ENCODE results near the gene TNPO2. TPM values are rescaled to one million over a fixed set of nuclear protein-coding genes. Genes with fewer than 3 reads are reported as not detected.

Gene TNPO2
- total RNA-seq, 1 experiment from 2014 or later, result 89.5 TPM

DNA sequence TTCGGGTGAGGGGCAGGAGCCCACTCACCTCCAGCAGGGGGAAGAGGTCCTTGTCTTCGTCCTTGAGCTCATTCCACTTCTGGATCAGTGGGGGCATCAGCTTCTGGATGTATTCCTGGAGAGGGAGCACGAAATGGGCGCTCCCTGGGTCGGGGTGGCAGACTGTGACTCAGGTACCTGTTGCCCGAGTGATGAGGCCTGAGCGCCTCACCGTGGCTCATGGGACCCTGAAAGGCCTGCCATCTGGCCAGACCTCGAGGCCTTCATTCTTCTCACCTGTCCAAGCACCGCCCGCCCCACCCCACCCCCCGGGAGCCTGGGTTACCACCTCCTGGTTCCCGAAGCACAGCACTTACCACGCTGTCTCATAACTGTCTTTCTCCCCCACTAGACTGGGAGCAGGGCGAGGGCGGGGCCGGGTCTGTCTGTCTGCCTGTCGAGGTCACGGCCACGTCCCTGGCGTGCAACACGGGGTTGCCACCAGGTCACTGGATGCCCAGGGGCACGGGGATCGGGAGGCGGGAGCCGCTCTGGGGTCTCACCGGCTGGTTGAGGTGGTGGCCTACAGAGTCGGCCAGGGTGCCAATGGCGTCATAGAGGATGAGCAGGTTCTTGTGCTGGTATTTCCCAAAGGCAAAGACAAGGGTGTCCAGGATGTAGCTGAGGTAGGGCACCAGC is 17.9 kb downstream of the TNPO2 start:
- Mint-ChIP-seq H3K9me3 (ENCODE audit: unreplicated experiment) (no peaks in the 10 kb centered on the region), H3K4me1 (ENCODE audit: insufficient read depth, unreplicated experiment) (no peaks in the 10 kb centered on the region), H3K27me3 (ENCODE audit: insufficient read depth, unreplicated experiment) (no peaks in the 10 kb centered on the region), H3K27ac (ENCODE audit: low read depth, unreplicated experiment) (no peak overlapping the region), H3K4me3 (ENCODE audit: unreplicated experiment) (no peak overlapping the region), H3K36me3 (ENCODE audit: insufficient read depth, unreplicated experiment) (peaks cover 95% of the 10 kb centered on the region)
- CTCF ChIA-PET, result no interaction called here
- POLR2A ChIA-PET, result interaction anchor here (0.5 to 3.1 kb wide), 3 partner anchors 9 to 133 kb away, joined by 3 to 13 read pairs (median 3); partner anchors contain the start of genes FBXW9 and MAST1
- DNase-seq (ENCODE audit: unreplicated experiment), result no peak
- intact Hi-C loops (cut with micrococcal nuclease), result no loop called here
- no TSS peak for BruUV-seq (replicated peaks)
- TF ChIP-seq, protein P1, sequence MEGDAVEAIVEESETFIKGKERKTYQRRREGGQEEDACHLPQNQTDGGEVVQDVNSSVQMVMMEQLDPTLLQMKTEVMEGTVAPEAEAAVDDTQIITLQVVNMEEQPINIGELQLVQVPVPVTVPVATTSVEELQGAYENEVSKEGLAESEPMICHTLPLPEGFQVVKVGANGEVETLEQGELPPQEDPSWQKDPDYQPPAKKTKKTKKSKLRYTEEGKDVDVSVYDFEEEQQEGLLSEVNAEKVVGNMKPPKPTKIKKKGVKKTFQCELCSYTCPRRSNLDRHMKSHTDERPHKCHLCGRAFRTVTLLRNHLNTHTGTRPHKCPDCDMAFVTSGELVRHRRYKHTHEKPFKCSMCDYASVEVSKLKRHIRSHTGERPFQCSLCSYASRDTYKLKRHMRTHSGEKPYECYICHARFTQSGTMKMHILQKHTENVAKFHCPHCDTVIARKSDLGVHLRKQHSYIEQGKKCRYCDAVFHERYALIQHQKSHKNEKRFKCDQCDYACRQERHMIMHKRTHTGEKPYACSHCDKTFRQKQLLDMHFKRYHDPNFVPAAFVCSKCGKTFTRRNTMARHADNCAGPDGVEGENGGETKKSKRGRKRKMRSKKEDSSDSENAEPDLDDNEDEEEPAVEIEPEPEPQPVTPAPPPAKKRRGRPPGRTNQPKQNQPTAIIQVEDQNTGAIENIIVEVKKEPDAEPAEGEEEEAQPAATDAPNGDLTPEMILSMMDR (IDR thresholded peaks at IDR 0.05; ENCODE audit: unreplicated experiment), result no peak

DNA sequence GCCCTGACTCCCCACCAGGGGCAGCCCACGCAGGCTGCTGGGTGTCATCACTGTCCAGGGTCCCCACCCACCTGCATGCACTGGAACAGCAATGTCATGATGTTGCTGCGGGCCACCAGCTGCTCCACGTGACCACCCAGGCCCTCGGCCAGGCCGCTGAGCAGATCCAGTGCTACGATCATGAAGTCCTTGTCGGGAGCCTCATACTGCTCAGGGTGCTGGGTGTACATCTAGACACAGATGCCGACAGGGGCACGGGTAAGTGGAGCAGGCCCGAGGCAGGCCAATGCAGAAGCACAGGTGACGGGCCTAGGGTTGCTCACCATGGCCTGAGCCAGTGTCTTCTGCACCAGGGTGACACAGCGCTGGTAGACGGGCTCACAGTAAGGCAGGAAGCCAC is 18.6 kb downstream of the TNPO2 start:
- TF ChIP-seq, protein P1 (IDR thresholded peaks at IDR 0.05; ENCODE audit: unreplicated experiment), result no peak
- no peak for DNase-seq (ENCODE audit: unreplicated experiment)
- H3K4me3 Mint-ChIP-seq (ENCODE audit: unreplicated experiment), result no peak overlapping the region
- ChIA-PET CTCF (no interaction called here), POLR2A (interaction anchor here (1.1 kb wide), 1 partner anchor 8 kb away, joined by 3 read pairs; the partner anchor contains the start of gene FBXW9)
- peaks cover 95% of the 10 kb centered on the region for H3K36me3 Mint-ChIP-seq (ENCODE audit: insufficient read depth, unreplicated experiment)
- no peaks in the 10 kb centered on the region for H3K4me1 Mint-ChIP-seq (ENCODE audit: insufficient read depth, unreplicated experiment)
- H3K9me3 Mint-ChIP-seq (ENCODE audit: unreplicated experiment), result no peaks in the 10 kb centered on the region
- intact Hi-C loops (cut with micrococcal nuclease), result no loop called here
- no peak overlapping the region for H3K27ac Mint-ChIP-seq (ENCODE audit: low read depth, unreplicated experiment)
- no TSS peak for BruUV-seq (replicated peaks)
- H3K27me3 Mint-ChIP-seq (ENCODE audit: insufficient read depth, unreplicated experiment), result no peaks in the 10 kb centered on the region

DNA sequence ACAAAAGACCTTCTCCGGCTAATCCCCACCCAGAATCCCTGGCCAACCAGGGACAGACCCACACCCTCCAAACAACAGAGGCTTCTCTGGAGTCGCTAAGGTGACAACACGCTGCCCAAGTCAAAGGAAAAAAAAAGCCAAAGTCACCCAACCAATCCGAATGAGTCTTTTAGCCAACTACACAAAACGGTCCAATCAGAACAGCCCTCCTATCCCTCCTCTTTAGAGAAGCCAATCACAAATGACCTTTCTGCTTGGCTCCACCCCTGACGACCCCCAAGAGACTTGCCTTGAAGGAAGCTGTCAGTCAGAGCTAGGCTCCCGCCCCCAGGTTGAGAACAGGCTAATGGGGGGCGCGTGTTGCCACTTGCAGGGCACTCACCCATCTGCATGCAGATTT is 20.7 kb downstream of the TNPO2 start:
- Mint-ChIP-seq H3K4me1 (ENCODE audit: insufficient read depth, unreplicated experiment) (peaks cover 3% of the 10 kb centered on the region), H3K9me3 (ENCODE audit: unreplicated experiment) (no peaks in the 10 kb centered on the region), H3K27me3 (ENCODE audit: insufficient read depth, unreplicated experiment) (no peaks in the 10 kb centered on the region), H3K4me3 (ENCODE audit: unreplicated experiment) (no peak overlapping the region), H3K36me3 (ENCODE audit: insufficient read depth, unreplicated experiment) (peaks cover 90% of the 10 kb centered on the region), H3K27ac (ENCODE audit: low read depth, unreplicated experiment) (no peak overlapping the region)
- peak; percentile 37 for DNase-seq (ENCODE audit: unreplicated experiment)
- BruUV-seq (replicated peaks), result no TSS peak
- ChIA-PET CTCF (interaction anchor here (0.6 to 1.3 kb wide), 4 partner anchors 25 to 1302 kb away, joined by 3 to 4 read pairs (median 3); no protein-coding TSS in a partner anchor), POLR2A (no interaction called here)
- TF ChIP-seq, protein P1 (IDR thresholded peaks at IDR 0.05; ENCODE audit: unreplicated experiment), result no peak
- intact Hi-C loops (cut with micrococcal nuclease), result no loop called here

DNA sequence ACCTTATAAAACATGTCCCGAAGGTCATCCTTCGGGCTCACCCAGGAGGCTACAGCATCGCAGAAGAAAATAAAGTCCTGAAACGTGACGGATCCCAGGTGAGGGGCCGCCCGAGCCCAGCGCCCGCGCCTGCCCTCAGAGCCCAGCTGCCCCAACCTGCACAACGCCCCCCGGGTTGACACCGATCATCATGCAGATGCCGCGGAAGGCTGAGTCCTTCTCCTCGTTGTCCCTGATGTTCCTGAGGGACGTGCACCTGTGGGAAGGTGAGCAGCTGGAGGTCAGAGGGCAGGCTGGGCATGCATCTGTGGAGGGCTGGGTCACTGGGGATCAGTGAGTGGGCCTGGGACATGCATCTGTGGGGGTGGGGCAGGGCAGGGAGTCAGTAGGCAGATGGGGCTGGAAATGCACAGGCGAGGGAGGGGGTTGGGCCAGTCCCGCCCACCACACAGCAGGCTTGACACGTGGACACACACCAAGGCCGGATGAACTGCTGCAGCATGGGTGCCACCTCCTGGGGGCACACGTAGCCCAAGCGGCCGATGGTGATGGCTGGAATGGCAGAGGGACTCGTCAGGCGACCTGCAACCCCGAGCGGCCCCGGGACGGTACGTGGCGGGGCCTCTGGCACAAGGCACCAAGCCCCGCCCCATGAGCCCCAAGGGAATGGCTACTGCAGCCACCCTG is 22.0 kb downstream of the TNPO2 start:
- no peak overlapping the region for H3K4me3 Mint-ChIP-seq (ENCODE audit: unreplicated experiment)
- no peaks in the 10 kb centered on the region for H3K27me3 Mint-ChIP-seq (ENCODE audit: insufficient read depth, unreplicated experiment)
- peaks cover 83% of the 10 kb centered on the region for H3K36me3 Mint-ChIP-seq (ENCODE audit: insufficient read depth, unreplicated experiment)
- intact Hi-C loops (cut with micrococcal nuclease), result no loop called here
- no peak overlapping the region for H3K27ac Mint-ChIP-seq (ENCODE audit: low read depth, unreplicated experiment)
- ChIA-PET POLR2A (no interaction called here), CTCF (no interaction called here)
- H3K9me3 Mint-ChIP-seq (ENCODE audit: unreplicated experiment), result no peaks in the 10 kb centered on the region
- TF ChIP-seq, protein P1 (IDR thresholded peaks at IDR 0.05; ENCODE audit: unreplicated experiment), result no peak
- DNase-seq (ENCODE audit: unreplicated experiment), result no peak
- no TSS peak for BruUV-seq (replicated peaks)
- peaks cover 5% of the 10 kb centered on the region for H3K4me1 Mint-ChIP-seq (ENCODE audit: insufficient read depth, unreplicated experiment)

All from MCF 10A (cell line).